Natural killer cell (primary cell): ENCODE data around the gene TLL2. TPM values are rescaled to one million over a fixed set of nuclear protein-coding genes. Genes with fewer than 3 reads are reported as not detected.

Experiments
- ATAC-seq, 3 donors: fragments of 150-1000 bp in 2 of 3; fragments of 200-7000 bp in 1 of 3; cut with Tn5 transposase; 1 replicate in 1 of 3; 2 replicates in 2 of 3; pipeline ENCODE4 v1.10.0; 2021; ENCODE audit warnings: mild to moderate bottlenecking in 2 of 3, moderate library complexity in 2 of 3
- DNase-seq, 2 donors: peaks; one replicate each; pipeline versions ENCODE4 v3.0.0 to v3.0.0-alpha.2; 2013 to 2021; ENCODE audit warnings: mixed read lengths in 1 of 2
- H3K27ac ChIP-seq: one replicate; pipeline ENCODE4 v1.5.1; 2013; ENCODE audit warnings: mild to moderate bottlenecking, low read length
- H3K27me3 ChIP-seq: one replicate; pipeline ENCODE4 v1.6.1; 2013; ENCODE audit warnings: low read length; ENCODE audit not compliant: control insufficient read depth, insufficient read depth
- H3K36me3 ChIP-seq: one replicate; pipeline ENCODE4 v1.6.1; 2013; ENCODE audit warnings: low read length; ENCODE audit not compliant: control insufficient read depth, insufficient read depth
- H3K4me1 ChIP-seq: one replicate; pipeline ENCODE4 v1.6.1; 2013; ENCODE audit warnings: low read length; ENCODE audit not compliant: control insufficient read depth, insufficient read depth
- H3K4me3 ChIP-seq: one replicate; pipeline ENCODE4 v1.5.1; 2013; ENCODE audit warnings: low read length
- H3K9me3 ChIP-seq: one replicate; pipeline ENCODE4 v1.6.1; 2013; ENCODE audit warnings: low read length; ENCODE audit not compliant: control insufficient read depth, insufficient read depth
- H3K27ac Mint-ChIP-seq, 2 donors: one replicate each; pipeline ENCODE4 v1.8.0; 2022; ENCODE audit warnings: mild to moderate bottlenecking in 2 of 2, mixed read lengths in 2 of 2, moderate library complexity in 1 of 2
- H3K27me3 Mint-ChIP-seq, 2 donors: one replicate each; pipeline ENCODE4 v1.8.0; 2022; ENCODE audit warnings: low read depth in 2 of 2, mixed read lengths in 2 of 2
- H3K36me3 Mint-ChIP-seq: one replicate; pipeline ENCODE4 v1.8.0; 2022; ENCODE audit warnings: mixed read lengths
- H3K4me1 Mint-ChIP-seq, 2 donors: one replicate each; pipeline ENCODE4 v1.8.0; 2022; ENCODE audit warnings: mixed read lengths in 2 of 2
- H3K4me3 Mint-ChIP-seq: one replicate; pipeline ENCODE4 v1.8.0; 2022; ENCODE audit warnings: mild to moderate bottlenecking, moderate library complexity, mixed read lengths
- H3K9me3 Mint-ChIP-seq, 2 donors: one replicate each; pipeline ENCODE4 v1.8.0; 2022; ENCODE audit warnings: mixed read lengths in 2 of 2
- WGBS: methylation state at CpG from one replicate; pipeline ENCODE4 v1.1.7; 2013; ENCODE audit warnings: missing lambda C conversion rate; ENCODE audit not compliant: insufficient coverage; 5-methylcytosine and 5-hydroxymethylcytosine counted together
- intact Hi-C: fragments of 100-400 bp; cut with micrococcal nuclease; formaldehyde crosslinking; loops from one replicate; pipeline ENCODE4 v1.14.2; 2022
- total RNA-seq, 4 donors: library from RNA; stranded (reverse); fragments of 120-200 nt in 1 of 4; gene quantifications; one replicate each; pipeline versions ENCODE4 v1.2.3 to v1.2.4, GENCODE V29; 2013 to 2022
- TF ChIP-seq, protein P1 (sequence below): fragments of 200-600 bp; IDR thresholded peaks from one replicate; pipeline ENCODE4 v1.8.0; 2022; ENCODE audit warnings: antibody characterized with exemption

The TLL2 gene
- total RNA-seq, 3 donors from 2014 or later (not counting 1 experiment from before 2014, with no cell fraction given): not detected

DNA sequence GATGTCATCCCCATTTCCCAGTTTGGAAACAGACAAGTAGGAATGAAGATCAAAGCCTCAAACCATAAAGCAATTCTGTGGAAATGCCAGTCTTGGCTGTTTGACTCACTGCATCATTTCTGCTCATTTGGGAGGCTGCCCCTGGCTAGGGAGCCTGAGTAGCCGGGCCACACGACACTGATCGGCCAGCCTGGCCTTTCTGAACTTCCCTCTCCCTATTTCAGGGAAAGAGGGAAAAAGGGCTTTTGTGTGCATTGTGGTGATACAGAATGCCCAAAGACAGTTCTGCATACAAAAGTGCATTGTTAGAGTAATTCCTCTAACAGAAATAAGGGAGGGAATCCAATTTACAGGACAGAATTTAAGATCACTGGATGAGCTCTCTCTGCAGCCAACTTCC, 113.3 kb downstream of the TLL2 start:
- intact Hi-C loops: no loop called here
- Mint-ChIP-seq H3K27me3 (peaks cover 26 to 51% of the 10 kb centered on the region in 2 donors), H3K36me3 (no peaks in the 10 kb centered on the region), H3K4me1 (peaks cover 5 to 7% of the 10 kb centered on the region in 2 donors), H3K9me3 (no peaks in the 10 kb centered on the region), H3K27ac (no peak overlapping the region), H3K4me3 (no peak overlapping the region)
- no peak for ATAC-seq
- Histone ChIP-seq H3K4me1 (peaks cover 12% of the 10 kb centered on the region), H3K36me3 (no peaks in the 10 kb centered on the region), H3K4me3 (no peak overlapping the region), H3K9me3 (no peaks in the 10 kb centered on the region), H3K27me3 (no peaks in the 10 kb centered on the region), H3K27ac (no peak overlapping the region)
- TF ChIP-seq, protein P1, sequence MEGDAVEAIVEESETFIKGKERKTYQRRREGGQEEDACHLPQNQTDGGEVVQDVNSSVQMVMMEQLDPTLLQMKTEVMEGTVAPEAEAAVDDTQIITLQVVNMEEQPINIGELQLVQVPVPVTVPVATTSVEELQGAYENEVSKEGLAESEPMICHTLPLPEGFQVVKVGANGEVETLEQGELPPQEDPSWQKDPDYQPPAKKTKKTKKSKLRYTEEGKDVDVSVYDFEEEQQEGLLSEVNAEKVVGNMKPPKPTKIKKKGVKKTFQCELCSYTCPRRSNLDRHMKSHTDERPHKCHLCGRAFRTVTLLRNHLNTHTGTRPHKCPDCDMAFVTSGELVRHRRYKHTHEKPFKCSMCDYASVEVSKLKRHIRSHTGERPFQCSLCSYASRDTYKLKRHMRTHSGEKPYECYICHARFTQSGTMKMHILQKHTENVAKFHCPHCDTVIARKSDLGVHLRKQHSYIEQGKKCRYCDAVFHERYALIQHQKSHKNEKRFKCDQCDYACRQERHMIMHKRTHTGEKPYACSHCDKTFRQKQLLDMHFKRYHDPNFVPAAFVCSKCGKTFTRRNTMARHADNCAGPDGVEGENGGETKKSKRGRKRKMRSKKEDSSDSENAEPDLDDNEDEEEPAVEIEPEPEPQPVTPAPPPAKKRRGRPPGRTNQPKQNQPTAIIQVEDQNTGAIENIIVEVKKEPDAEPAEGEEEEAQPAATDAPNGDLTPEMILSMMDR: no peak
- no CpG with 5 or more reads among the region's 3 CpGs for WGBS
- DNase-seq: no peak

DNA sequence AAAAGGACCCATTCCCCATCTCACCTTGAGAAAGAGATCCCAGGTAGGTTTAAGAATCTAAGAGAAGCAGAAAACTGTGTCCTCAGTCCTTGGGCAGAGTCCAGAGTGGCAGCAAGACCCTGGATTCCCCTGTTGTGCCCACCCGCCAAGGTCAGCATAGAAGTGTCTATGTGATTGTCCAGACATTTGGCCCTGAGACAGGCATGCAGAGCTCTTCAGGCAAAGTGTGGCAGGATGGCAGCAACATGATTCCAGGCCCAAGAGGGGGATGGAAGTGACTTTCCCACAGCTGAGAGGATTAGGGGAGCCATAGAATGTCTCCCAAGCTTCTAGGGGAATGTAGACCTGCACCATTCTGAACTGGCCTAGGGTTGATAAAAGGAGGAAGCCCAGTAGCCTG, 115.8 kb downstream of the TLL2 start:
- H3K36me3 Mint-ChIP-seq: no peaks in the 10 kb centered on the region
- peaks cover 5 to 7% of the 10 kb centered on the region in 2 donors for H3K4me1 Mint-ChIP-seq
- TF ChIP-seq, protein P1: no peak
- no peak overlapping the region for H3K4me3 ChIP-seq
- H3K9me3 ChIP-seq: no peaks in the 10 kb centered on the region
- H3K36me3 ChIP-seq: no peaks in the 10 kb centered on the region
- H3K27ac ChIP-seq: no peak overlapping the region
- no peak overlapping the region for H3K27ac Mint-ChIP-seq
- H3K4me3 Mint-ChIP-seq: no peak overlapping the region
- H3K4me1 ChIP-seq: peaks cover 12% of the 10 kb centered on the region
- H3K27me3 Mint-ChIP-seq: peaks cover 24 to 45% of the 10 kb centered on the region in 2 donors
- no peaks in the 10 kb centered on the region for H3K9me3 Mint-ChIP-seq
- ATAC-seq (no peak), DNase-seq (no peak)
- intact Hi-C loops: loop anchor here (2.0 kb wide), 1 partner anchor 627 kb away; no protein-coding TSS in a partner anchor
- no peaks in the 10 kb centered on the region for H3K27me3 ChIP-seq
- WGBS: 76% methylated on average over 1 of the region's 1 CpG

DNA sequence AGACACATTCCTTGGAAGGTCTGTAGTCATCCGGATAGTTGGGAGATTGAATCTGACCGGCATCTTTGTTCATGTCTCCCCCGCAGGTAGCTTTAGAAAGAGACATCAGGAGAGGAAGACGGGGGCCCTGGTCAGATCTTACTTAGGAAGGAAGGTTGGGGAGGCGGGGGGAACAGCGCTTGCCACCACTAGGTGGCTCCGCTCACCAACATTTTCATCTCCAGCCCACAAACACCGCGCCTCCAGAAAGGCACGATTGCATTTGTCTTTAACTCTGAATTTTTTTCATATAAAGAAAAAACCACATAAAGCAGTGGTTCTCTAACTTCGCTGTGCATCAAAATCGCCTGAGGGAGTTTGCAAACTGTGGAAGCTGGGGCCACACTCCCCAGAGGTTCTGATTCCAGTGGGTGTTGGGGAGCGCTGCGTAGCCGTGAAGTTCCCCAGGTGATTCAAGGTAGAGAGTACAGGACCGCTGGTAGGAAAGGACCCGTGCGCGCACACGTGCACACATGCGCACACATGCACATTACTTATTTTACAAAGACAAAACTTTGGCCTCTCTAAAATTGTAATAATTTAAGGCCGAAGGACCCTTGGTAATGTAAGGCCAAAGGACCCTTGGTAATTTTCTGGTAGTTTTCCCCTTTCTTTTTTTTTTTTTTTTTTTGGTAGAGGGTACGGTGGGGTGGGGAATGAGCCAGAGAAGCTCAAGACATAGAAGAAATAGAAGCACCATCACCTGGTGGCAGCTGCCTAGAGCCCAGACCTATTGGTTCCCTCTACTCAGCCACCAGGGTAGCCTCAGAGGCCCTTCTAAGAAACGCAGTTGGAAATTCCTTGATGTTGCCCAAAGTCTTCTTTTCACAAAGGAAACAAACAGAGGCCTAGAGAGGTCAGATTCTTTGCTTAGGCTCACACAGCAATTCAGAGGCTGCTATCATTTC, 117.5 kb downstream of the TLL2 start:
- Mint-ChIP-seq H3K4me3 (no peak overlapping the region), H3K27ac (no peak overlapping the region), H3K36me3 (no peaks in the 10 kb centered on the region), H3K4me1 (peaks cover 5 to 7% of the 10 kb centered on the region in 2 donors), H3K9me3 (no peaks in the 10 kb centered on the region), H3K27me3 (peaks cover 18 to 30% of the 10 kb centered on the region in 2 donors)
- Histone ChIP-seq H3K27ac (no peak overlapping the region), H3K36me3 (no peaks in the 10 kb centered on the region), H3K4me1 (peaks cover 12% of the 10 kb centered on the region), H3K4me3 (no peak overlapping the region), H3K27me3 (no peaks in the 10 kb centered on the region), H3K9me3 (no peaks in the 10 kb centered on the region)
- ATAC-seq (peak; percentile 71 to 88 (median 72)), DNase-seq (peak; percentile 46 to 82)
- TF ChIP-seq, protein P1: peak; percentile 71
- 28% methylated on average over 21 of the region's 24 CpGs for WGBS
- intact Hi-C loops: loop anchor here (1.0 to 2.0 kb wide), 2 partner anchors 629 to 814 kb away; no protein-coding TSS in a partner anchor
